H1 (cell line): ENCODE results near the gene BBS5. TPM values are rescaled to one million over a fixed set of nuclear protein-coding genes. Genes with fewer than 3 reads are reported as not detected.

Experiments
- CTCF ChIA-PET: fragments of 300-600 bp; sonication (Branson Sonifier 250); formaldehyde crosslinking; loops from one replicate; lab custom pipeline; 2021; ENCODE audit not compliant: partially characterized antibody; lab: Charles Lee
- POLR2A ChIA-PET: fragments of 300-600 bp; sonication (Branson Sonifier 250); formaldehyde crosslinking; loops from one replicate; lab custom pipeline; 2021; ENCODE audit warnings: inconsistent platforms; ENCODE audit not compliant: partially characterized antibody; lab: Charles Lee
- DNase-seq, 2 experiments: peaks; one replicate each; pipeline versions ENCODE4 v3.0.0 to v3.0.0-alpha.2; 2010 to 2022; ENCODE audit warnings: low spot score in 2 of 2, low read depth in 1 of 2, mixed read lengths in 1 of 2
- FAIRE-seq: peaks from 2 replicates; lab custom pipeline; 2011; peaks lifted over from hg19 to GRCh38; lab: Jason Lieb, UNC
- H2AFZ ChIP-seq: 2 replicates; pipeline ENCODE4 v1.8.1; 2012; ENCODE audit warnings: low read length, inconsistent platforms
- H2AK5ac ChIP-seq: 2 replicates; pipeline ENCODE4 v1.6.1; 2013; ENCODE audit warnings: low read depth, low read length
- H2BK120ac ChIP-seq: replicated peaks from 2 replicates; pipeline ENCODE3; 2013; ENCODE audit warnings: low read depth, low read length, inconsistent platforms
- H2BK12ac ChIP-seq: 2 replicates; pipeline ENCODE4 v1.6.1; 2013; ENCODE audit warnings: low read depth, low read length
- H2BK15ac ChIP-seq: 2 replicates; pipeline ENCODE4 v1.6.1; 2013; ENCODE audit warnings: low read length
- H2BK20ac ChIP-seq: 2 replicates; pipeline ENCODE4 v1.6.1; 2013; ENCODE audit warnings: low read length
- H2BK5ac ChIP-seq: 2 replicates; pipeline ENCODE4 v1.6.1; 2013; ENCODE audit warnings: low read depth, low read length
- H3K14ac ChIP-seq: 2 replicates; pipeline ENCODE4 v1.6.1; 2013; ENCODE audit warnings: inconsistent platforms; ENCODE audit not compliant: insufficient read length
- H3K18ac ChIP-seq: 2 replicates; pipeline ENCODE4 v1.6.1; 2013; ENCODE audit warnings: low read length; ENCODE audit errors: extremely low read depth
- H3K23ac ChIP-seq: 2 replicates; pipeline ENCODE4 v1.6.1; 2013; ENCODE audit warnings: inconsistent platforms; ENCODE audit not compliant: insufficient read length
- H3K23me2 ChIP-seq: 2 replicates; pipeline ENCODE4 v1.6.1; 2013; ENCODE audit warnings: low read depth, low read length
- H3K27ac ChIP-seq: 2 replicates; pipeline ENCODE4 v1.6.1; 2011; ENCODE audit warnings: low read depth, low read length, inconsistent platforms
- H3K27me3 ChIP-seq, 4 experiments: replicated peaks in 1 of 4; 1 replicate in 1 of 4; 2 replicates in 3 of 4; pipeline versions ENCODE4 v1.6.1 to v1.8.1; 2011 to 2013; ENCODE audit warnings: low read length in 3 of 4, mild to moderate bottlenecking in 3 of 4, inconsistent platforms in 2 of 4, mixed read lengths in 2 of 4, moderate library complexity in 1 of 4; ENCODE audit not compliant: control insufficient read depth in 3 of 4, insufficient read depth in 3 of 4; ENCODE audit errors: extremely low read depth in 1 of 4
- H3K36me3 ChIP-seq, 4 experiments: 2 replicates each; pipeline versions ENCODE4 v1.6.1 to v1.8.1; 2011 to 2013; ENCODE audit warnings: mild to moderate bottlenecking in 4 of 4, low read length in 3 of 4, moderate library complexity in 2 of 4, control low read depth in 1 of 4, inconsistent platforms in 1 of 4; ENCODE audit not compliant: insufficient read depth in 4 of 4, control insufficient read depth in 2 of 4
- H3K4ac ChIP-seq: replicated peaks from 2 replicates; pipeline ENCODE3; 2013; ENCODE audit warnings: low read length, low read depth, mixed read lengths, inconsistent platforms; ENCODE audit not compliant: insufficient read length
- H3K4me1 ChIP-seq, 4 experiments: replicated peaks in 1 of 4; 1 replicate in 1 of 4; 2 replicates in 3 of 4; pipeline versions ENCODE4 v1.6.1 to v1.8.1; 2011 to 2013; ENCODE audit warnings: low read length in 3 of 4, inconsistent platforms in 2 of 4, mixed read lengths in 1 of 4; ENCODE audit not compliant: insufficient read depth in 4 of 4, control insufficient read depth in 3 of 4
- H3K4me2 ChIP-seq, 2 experiments: 2 replicates each; pipeline versions ENCODE4 v1.6.1 to v1.8.1; 2011 to 2013; ENCODE audit warnings: low read depth in 2 of 2, low read length in 2 of 2, control low read depth in 1 of 2, inconsistent platforms in 1 of 2, mild to moderate bottlenecking in 1 of 2; ENCODE audit not compliant: insufficient read depth in 1 of 2
- H3K4me3 ChIP-seq, 4 experiments: fragments of 200-600, 300-600 bp in 1 of 4; sonication (generic), shearing (Covaris generic), sonication (Bioruptor Twin) in 1 of 4; 2 replicates each; pipeline versions ENCODE4 v1.5.1 to v1.8.1; 2011 to 2016; ENCODE audit warnings: low read length in 4 of 4, low read depth in 3 of 4, control low read depth in 2 of 4, inconsistent platforms in 2 of 4, mild to moderate bottlenecking in 2 of 4, mixed read lengths in 1 of 4, moderate library complexity in 1 of 4; ENCODE audit not compliant: insufficient read depth in 2 of 4; ENCODE audit errors: extremely low read depth in 1 of 4
- H3K56ac ChIP-seq: replicated peaks from 2 replicates; pipeline ENCODE3; 2013; ENCODE audit warnings: low read depth, mild to moderate bottlenecking, mixed read lengths, low read length, inconsistent platforms; ENCODE audit not compliant: insufficient read length
- H3K79me1 ChIP-seq: 2 replicates; pipeline ENCODE4 v1.6.1; 2013; ENCODE audit warnings: low read depth, low read length, control low read depth
- H3K79me2 ChIP-seq, 2 experiments: 2 replicates each; pipeline versions ENCODE4 v1.6.1 to v1.8.1; 2012 to 2013; ENCODE audit warnings: low read length in 2 of 2, mild to moderate bottlenecking in 2 of 2, inconsistent platforms in 1 of 2; ENCODE audit not compliant: insufficient read depth in 2 of 2, control insufficient read depth in 1 of 2
- H3K9ac ChIP-seq, 4 experiments: replicated peaks in 1 of 4; 1 replicate in 1 of 4; 2 replicates in 3 of 4; pipeline versions ENCODE4 v1.6.1 to v1.8.1; 2011 to 2013; ENCODE audit warnings: low read depth in 3 of 4, low read length in 3 of 4, control low read depth in 2 of 4, mild to moderate bottlenecking in 2 of 4, moderate library complexity in 2 of 4, inconsistent platforms in 1 of 4; ENCODE audit errors: extremely low read depth in 1 of 4
- H3K9me3 ChIP-seq, 2 experiments: 2 replicates each; pipeline versions ENCODE4 v1.6.1 to v1.8.1; 2012 to 2013; ENCODE audit warnings: mild to moderate bottlenecking in 2 of 2, moderate library complexity in 2 of 2, control low read depth in 1 of 2, inconsistent platforms in 1 of 2, low read depth in 1 of 2, low read length in 1 of 2, mixed read lengths in 1 of 2; ENCODE audit not compliant: insufficient read depth in 2 of 2
- H4K20me1 ChIP-seq, 2 experiments: replicated peaks in 1 of 2; 2 replicates each; pipeline versions ENCODE3 to v1.8.1; 2011 to 2013; ENCODE audit warnings: inconsistent platforms in 2 of 2, low read length in 2 of 2, mild to moderate bottlenecking in 1 of 2; ENCODE audit not compliant: insufficient read depth in 2 of 2, control insufficient read depth in 1 of 2
- H4K5ac ChIP-seq: 2 replicates; pipeline ENCODE4 v1.6.1; 2013; ENCODE audit warnings: low read length, low read depth, mixed read lengths, inconsistent platforms; ENCODE audit not compliant: insufficient read length
- H4K8ac ChIP-seq: 2 replicates; pipeline ENCODE4 v1.8.0; 2013; ENCODE audit warnings: mild to moderate bottlenecking, moderate library complexity, low read length, inconsistent platforms; ENCODE audit not compliant: insufficient read depth; ENCODE audit errors: extremely low read depth
- H4K91ac ChIP-seq: replicated peaks from 2 replicates; pipeline ENCODE3; 2013; ENCODE audit warnings: low read length, mixed read lengths, inconsistent platforms; ENCODE audit not compliant: insufficient read length
- HDAC2 ChIP-seq, 2 experiments: fragments of 300-600 bp in 1 of 2; sonication (generic) in 1 of 2; IDR thresholded peaks; 2 replicates each; pipeline ENCODE4 v1.6.1; 2011 to 2012; ENCODE audit warnings: low read depth in 2 of 2, low read length in 2 of 2, mild to moderate bottlenecking in 2 of 2, moderate library complexity in 2 of 2, borderline replicate concordance in 1 of 2, inconsistent platforms in 1 of 2
- SIRT6 ChIP-seq: IDR thresholded peaks from one replicate; pipeline ENCODE4 v1.7.1; 2012; ENCODE audit warnings: low read length, inconsistent platforms
- SP1 ChIP-seq: IDR thresholded peaks from 2 replicates; pipeline ENCODE4 v1.6.1; 2011; ENCODE audit warnings: low read depth, low read length
- USF2 ChIP-seq: IDR thresholded peaks from 2 replicates; pipeline ENCODE4 v1.6.1; 2011; ENCODE audit warnings: low read length, improper control_type of control experiment
- WGBS, 2 experiments: shearing (Covaris generic) in 1 of 2; methylation state at CpG; one replicate each; pipeline versions ENCODE4 v1.1.6 to v1.1.7; 2013 to 2015; ENCODE audit warnings: low lambda C conversion rate in 2 of 2, mixed read lengths in 2 of 2, inconsistent platforms in 1 of 2, low coverage in 1 of 2, missing lambda C conversion rate in 1 of 2; ENCODE audit not compliant: insufficient replicate concordance in 2 of 2, insufficient coverage in 1 of 2, insufficient read length in 1 of 2; ENCODE audit errors: extremely low coverage in 1 of 2, missing lambda C conversion rate in 1 of 2; 5-methylcytosine and 5-hydroxymethylcytosine counted together
- polyA plus RNA-seq, 7 experiments: library from polyadenylated mRNA; depleted of rRNA in 3 of 7; stranded (reverse) in 5 of 7; unstranded in 2 of 7; fragments of >200 nt in 5 of 7; fragments of 200-250 nt in 2 of 7; gene quantifications; 1 replicate in 5 of 7; 2 replicates in 1 of 7; 4 replicates in 1 of 7; pipeline versions ENCODE4 v1.2.1 to v1.2.3, GENCODE V29; 2011 to 2013; ENCODE audit warnings: missing spikeins in 2 of 7, mixed read lengths in 2 of 7
- total RNA-seq: library from RNA; stranded (reverse); fragmentation: NEBNext Ultra II Directional; extraction: Animal tissue kit (Norgen Biotek cat#: 25700); gene quantifications from 2 replicates; pipeline ENCODE4 v1.2.1, GENCODE V29; 2021

Gene BBS5
- total and polyA plus RNA-seq, 2 of the 8 experiments (the other 6 are each of a cell fraction or from before 2014, with no cell fraction given): 0.20 to 0.36 TPM

- DNase-seq (no peak), FAIRE-seq (no peak)
- no peak overlapping the region for H3K4me2 ChIP-seq
- no peak overlapping the region for H4K8ac ChIP-seq
- no peaks in the 10 kb centered on the region for H3K4me1 ChIP-seq
- H4K5ac ChIP-seq: no peak overlapping the region
- no peak overlapping the region for H2BK5ac ChIP-seq
- H2BK15ac ChIP-seq: no peak overlapping the region
- H3K18ac ChIP-seq: no peak overlapping the region
- no peaks in the 10 kb centered on the region for H4K20me1 ChIP-seq
- H3K27me3 ChIP-seq: no peaks in the 10 kb centered on the region
- no peak overlapping the region for H3K14ac ChIP-seq
- no peak overlapping the region for H2BK20ac ChIP-seq
- no peak overlapping the region for H2AFZ ChIP-seq
- no peak overlapping the region for H3K4me3 ChIP-seq
- H3K27ac ChIP-seq: no peak overlapping the region
- no peaks in the 10 kb centered on the region for H3K36me3 ChIP-seq
- no peak overlapping the region for H3K4ac ChIP-seq
- no peak overlapping the region for H3K9ac ChIP-seq
- H3K23ac ChIP-seq: no peak overlapping the region
- no peaks in the 10 kb centered on the region; the same call in 1 of the 2 replicates for H3K23me2 ChIP-seq
- no peak overlapping the region for H3K56ac ChIP-seq
- ChIA-PET POLR2A (no interaction called here), CTCF (interaction anchor here (3.1 kb wide), 1 partner anchor 11 kb away, joined by 12 read pairs; the partner anchor contains the start of gene BBS5)
- no peaks in the 10 kb centered on the region for H3K79me1 ChIP-seq
- no peaks in the 10 kb centered on the region for H3K79me2 ChIP-seq
- H4K91ac ChIP-seq: no peak overlapping the region
- no peak overlapping the region for H2BK12ac ChIP-seq
- no peaks in the 10 kb centered on the region for H3K9me3 ChIP-seq
- H2AK5ac ChIP-seq: no peak overlapping the region
- no peak overlapping the region for H2BK120ac ChIP-seq
- WGBS, 2 experiments: 94% methylated on average over 1 of the region's 1 CpG; no CpG with 5 or more reads in 1 of the 2 experiments
- TF ChIP-seq HDAC2 (IDR thresholded peaks at IDR 0.05; ENCODE audit: borderline replicate concordance in 1 of 2, low read depth in 2 of 2, low read length in 2 of 2) (no peak), SIRT6 (no peak), SP1 (no peak), USF2 (no peak)
Measured at GRCh38 chr2:169468841-169469240, 10.5 kb upstream of the BBS5 start.
